Ureter (tissue), 1 donor: ENCODE results near the gene USP30. TPM values are rescaled to one million over a fixed set of nuclear protein-coding genes. Genes with fewer than 3 reads are reported as not detected.
"Not testable (repeated sequence)": the region's sequence is repeated elsewhere in the genome, so short reads cannot be mapped to it uniquely, and the experiment has no call there.

Source experiments
- DNase-seq: peaks from one replicate; pipeline ENCODE4 v3.0.0-alpha.2; 2020; ENCODE audit warnings: low spot score
- total RNA-seq: library from RNA; stranded (reverse); gene quantifications from one replicate; pipeline ENCODE4 v1.2.4, GENCODE V29; 2023
- donor health status: DM: yes; HTN: yes; CAD: no.

USP30 gene
- total RNA-seq, 1 donor from 2014 or later = 10.6 TPM

DNA sequence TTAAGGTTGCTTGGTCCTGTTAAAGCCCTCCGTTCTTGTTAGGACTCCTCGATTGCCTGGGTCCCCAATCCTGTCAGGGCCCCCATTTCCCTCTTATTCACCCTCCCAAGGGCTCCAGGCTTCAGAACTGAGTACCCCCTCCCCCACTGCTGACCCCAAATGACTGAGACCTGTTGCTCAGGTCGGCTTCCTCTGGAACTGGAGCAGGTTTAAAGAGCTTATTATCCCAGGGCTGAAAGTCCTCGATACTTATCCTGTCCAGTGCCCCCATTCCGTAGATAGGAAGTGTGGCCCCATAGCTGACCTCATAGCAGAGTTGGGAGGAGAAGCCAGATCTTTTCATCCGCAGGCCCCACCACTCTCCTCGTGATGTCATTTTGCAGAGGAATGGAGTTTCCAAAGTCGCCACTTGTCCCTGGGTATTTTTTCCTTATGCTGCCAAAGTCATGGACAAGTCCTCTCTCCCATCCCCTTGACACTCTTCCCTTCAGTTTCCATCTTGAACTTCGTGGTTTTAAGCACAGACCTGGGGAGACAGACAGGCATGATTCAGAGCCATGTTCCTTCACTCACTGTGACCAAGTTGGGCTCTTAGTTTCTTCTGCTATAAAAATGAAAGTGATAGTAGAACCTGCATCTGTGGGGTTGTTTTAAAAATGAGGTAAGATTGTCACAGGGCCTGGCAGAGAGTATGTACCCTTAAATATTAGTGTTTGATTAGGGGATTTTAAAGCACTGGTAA, 1.2 kb downstream of the USP30 start:
- no peak for DNase-seq

DNA sequence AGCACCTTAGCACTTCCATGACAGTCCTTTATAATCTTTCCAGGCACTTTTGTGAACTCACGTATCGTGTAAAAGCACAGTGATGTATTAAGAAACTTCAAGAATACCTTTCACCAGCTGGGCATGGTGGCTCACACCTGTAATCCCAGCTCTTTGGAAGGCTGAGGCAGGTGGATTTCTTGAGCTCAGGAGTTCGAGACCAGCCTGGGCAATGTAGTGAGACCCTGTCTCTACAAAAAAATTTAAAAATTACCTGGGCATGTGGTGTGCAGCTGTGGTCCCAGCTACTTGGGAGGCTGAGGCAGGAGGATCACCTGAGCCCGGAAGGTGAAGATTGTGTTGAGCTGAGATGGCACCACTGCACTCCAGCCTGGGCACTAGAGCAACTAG, 1.7 kb downstream of the USP30 start:
- DNase-seq = not testable (repeated sequence)

DNA sequence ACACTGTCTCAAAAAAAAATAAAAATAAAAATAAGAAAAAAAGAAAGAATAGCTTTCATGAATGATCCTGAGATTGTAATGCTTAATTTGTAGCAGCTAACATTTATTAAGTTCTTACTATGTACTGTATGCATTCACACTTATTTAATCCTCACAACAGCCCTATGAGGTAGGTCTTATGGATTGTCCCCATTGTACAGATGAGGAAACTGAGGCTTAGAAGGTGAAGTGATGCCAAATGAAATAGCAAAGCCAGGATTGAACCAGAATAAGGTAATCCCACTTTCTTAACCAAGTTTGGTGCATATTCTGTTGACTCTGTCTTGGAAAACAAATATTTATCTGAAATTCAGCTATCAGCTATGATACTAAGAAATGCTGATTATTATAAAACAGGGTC, 2.1 kb downstream of the USP30 start:
- no peak for DNase-seq

DNA sequence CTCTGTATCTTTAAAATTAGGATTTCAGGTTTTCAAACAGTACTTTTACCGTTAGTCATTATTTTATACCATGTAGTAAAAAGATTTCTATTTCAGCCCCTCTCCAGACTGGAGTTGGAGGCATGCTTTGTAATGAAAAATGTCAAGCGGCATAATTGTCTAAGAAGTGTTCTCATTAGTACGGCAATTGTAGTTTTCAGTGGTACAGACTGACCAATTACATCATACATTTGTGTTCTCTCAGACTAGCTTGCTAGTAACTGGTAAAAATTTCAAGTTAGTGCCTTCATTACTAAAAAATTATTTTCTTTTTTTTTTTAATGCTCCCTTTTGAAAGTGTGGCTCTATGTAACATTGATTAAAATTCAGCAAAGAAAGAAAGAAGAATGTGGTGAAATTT, 4.5 kb downstream of the USP30 start:
- no peak for DNase-seq

DNA sequence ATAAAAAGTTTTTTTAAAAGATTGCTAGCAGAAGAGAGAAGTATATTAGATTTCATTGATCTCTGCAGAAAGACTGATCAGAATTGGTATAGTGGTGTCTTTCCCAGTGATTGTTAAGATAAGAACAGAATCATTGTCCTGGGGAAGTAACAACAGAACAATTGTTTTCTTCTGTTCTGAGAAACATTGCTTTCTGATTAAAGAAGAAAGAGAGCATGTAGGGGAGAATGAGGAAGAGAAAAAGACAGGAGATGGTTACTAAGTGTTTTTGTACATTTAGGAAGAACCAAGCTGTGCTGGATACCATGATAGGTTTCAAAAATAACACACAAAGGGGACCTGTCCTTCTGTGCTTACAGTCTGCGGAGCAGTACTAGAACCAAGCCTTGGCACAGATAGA, 5.0 kb downstream of the USP30 start:
- DNase-seq = no peak

DNA sequence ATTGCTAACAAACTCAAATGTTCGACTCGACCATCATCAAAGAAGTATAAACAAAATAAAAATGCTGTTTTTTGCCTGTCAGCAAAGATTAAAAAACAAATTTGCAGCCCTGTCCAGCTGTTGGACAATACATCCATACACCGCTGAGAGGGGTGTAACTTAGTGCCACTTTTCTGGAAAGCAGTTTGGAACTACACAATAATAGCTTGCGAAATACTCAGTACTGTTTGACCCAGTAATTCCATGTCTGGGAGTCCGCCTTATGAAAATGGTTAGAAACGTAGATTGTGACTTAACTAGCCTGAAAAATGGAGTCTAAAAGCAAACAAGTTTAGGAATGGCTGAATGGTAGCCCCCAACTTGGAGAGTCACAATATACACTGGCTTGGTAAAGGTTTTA, 6.4 kb downstream of the USP30 start:
- no peak for DNase-seq

DNA sequence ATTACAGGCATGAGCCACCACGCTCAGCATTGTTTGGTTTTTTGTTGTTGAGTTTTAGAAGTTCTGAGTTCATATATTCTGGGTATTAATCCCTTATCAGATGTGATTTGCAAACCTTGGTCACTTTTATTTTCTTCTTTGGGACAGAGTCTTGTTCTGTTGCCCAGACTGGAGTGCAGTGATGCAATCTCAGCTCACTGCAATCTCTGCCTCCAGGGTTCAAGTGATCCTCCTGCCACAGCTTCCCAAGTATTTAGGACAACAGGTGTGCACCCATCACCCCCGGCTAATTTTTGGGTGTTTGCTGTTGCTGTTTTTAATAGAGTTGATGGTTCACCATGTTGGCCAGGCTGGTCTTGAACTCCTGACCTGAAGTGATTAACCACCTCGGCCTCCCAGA, 11.8 kb downstream of the USP30 start:
- DNase-seq = no peak

DNA sequence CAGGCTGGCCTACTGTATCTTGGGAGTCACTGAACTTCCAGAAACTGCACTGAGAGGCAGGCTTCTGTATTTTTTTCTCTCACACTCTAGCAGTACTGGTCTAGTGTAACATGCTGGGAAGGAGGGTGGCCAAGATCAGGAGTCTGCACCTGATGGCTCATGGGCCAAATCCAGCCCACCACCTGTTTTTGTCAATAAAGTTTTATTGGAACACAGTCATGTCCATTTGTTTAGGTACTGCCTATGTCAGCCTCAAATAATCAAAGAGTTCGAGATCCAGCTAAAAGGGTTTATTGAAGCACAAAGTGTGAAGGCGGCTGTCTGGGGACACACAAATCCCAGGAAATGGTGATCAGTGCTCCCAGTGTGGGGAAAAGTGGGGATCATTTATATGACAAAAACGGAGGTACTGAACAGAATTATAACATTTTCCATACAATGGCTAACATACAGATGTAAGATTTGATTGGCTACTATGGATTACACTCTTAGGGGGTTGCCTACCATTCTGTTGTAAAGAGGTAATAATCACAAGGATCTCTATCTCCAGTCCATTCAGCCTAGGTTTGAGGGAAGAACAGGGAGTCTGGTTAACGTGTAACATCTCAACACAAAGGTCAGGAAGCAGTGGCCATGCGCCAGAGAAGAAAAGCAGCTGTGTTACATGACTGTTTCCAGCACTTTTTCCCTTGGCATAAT, 12.9 kb downstream of the USP30 start:
- DNase-seq = no peak

DNA sequence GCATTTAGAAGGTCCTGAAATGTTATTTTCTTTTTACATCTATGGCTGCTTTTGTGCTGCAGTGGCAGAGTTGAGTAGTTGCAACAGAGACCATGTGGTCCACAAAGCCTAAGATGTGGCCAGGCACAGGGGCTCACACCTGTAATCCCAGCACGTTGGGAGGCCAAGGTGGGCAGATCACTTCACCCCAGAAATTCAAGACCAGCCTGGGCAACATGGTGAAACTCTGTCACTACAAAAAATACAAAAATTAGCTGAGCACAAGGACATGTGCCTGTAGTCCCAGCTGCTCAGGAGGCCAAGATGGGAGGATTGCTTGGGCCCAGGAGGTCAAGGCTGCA, 13.4 kb downstream of the USP30 start:
- no peak for DNase-seq

DNA sequence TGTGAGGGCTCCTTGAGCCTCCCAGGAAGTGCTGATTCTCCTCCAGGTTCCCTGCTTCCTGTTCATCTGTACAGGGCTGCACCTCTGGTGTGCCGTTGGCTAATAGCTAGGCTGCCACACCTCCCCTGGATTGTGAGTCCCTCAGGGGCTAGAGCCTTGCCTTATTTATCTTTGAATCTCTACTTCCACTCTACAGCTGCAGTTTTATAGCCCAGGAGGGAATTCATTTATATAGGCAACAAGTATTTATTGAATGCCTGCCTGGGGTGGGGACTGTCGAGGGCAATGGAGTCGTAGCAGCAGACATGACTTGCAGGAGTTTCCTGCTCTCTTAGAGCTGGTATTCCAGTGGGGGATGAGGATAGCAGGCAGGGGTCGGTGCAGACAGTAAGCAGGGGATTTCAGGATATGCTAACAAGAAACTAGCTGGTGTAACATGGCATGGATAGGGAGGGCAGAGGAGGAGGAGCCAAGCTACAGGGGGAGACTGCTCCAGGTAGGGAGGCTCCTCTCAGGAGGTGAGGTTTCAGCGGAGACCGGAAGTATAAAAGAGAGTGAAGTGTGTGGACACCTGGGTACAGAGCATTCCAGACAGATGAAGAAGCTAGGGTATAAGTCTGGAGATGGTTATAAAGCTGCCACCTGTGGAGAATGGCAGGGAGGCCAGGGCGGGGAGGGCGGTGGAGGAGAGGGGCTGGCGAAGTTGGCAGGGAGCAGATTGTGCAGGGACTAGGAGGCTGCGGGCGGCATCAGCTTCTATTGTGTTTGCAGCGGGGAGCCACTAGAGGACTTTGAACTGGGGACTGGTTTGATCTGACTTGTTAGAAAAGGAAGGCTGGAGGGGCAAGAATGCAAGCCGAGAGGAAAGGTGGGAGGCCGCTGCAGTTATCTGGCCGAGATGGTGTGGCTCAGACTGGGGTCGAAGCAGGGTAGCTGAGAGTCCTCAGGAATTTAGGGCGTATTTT, 17.2 kb downstream of the USP30 start:
- no peak for DNase-seq

DNA sequence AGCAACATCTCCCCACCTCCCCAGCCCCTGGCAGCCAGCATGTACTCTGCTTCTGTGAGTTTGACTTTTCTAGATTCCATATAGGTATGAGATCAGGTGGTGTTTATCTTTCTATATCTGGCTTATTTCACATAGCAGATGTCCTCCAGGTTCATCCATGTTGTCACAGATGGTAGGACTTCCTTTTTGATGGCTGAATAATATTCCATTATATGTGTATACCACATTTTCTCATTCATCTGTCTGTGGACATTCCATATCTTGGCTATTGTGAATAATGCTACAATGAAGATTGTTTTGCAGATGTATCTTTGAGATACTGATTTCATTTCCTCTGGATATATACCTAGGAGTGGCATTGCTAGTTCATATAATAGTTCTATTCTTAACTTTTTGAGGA, 22.5 kb downstream of the USP30 start:
- no peak for DNase-seq

DNA sequence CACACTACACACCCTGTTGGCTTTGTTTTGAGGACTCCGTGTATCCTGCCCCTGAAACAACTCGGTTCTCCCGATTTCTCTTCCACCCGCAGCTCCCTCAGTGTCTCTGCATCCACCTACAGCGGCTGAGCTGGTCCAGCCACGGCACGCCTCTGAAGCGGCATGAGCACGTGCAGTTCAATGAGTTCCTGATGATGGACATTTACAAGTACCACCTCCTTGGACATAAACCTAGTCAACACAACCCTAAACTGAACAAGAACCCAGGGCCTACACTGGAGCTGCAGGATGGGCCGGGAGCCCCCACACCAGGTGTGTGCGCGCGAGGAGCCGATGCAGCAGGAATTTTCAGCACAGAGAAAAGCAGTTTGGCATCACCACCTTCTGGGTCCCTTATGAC, 30.4 kb downstream of the USP30 start:
- DNase-seq = no peak

DNA sequence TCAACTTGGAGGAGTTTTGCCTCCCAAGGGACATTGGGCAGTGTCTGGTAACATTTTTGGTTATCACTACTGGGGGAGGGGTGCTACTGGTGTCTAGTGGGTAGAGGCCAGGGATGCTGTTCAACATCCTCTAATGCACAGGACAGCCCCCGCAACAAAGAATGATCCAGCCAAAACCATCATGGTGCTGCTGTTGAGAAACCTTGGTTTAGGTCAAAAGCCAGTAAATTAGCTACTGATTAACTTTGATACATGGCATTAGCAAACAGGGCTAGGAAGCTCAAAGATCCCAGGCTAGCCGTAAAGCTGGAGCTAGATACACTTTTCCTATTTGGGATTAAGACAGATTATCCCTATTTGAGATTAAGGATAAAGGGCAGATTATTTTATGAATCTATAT, 32.0 kb downstream of the USP30 start:
- DNase-seq = no peak

DNA sequence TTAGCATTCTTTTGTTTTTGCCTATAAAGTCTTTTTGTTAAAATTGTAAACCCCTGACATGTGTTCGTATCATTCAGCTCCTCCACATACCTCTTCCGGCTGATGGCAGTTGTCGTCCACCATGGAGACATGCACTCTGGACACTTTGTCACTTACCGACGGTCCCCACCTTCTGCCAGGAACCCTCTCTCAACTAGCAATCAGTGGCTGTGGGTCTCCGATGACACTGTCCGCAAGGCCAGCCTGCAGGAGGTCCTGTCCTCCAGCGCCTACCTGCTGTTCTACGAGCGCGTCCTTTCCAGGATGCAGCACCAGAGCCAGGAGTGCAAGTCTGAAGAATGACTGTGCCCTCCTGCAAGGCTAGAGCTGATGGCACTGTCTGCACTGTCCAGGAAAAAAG, 33.2 kb downstream of the USP30 start:
- no peak for DNase-seq

DNA sequence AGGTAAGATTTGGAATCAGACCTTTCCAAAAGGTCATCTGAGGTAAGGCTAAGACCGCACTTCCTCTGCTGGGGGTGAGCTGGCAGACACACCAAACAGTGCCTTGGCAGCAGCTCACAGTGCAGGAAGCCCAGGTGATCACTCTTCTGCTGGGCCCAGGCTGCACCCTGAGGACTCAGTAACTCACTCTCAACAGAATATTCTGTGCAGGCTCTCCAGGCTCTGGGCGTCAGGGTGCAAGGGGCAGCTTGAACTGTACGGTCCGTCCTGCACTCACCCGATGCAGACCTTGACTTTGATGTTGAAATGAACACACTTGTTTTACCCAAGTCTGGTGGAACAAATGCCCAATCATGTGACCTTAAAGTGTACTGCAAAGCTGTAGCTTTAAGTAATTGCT, 34.9 kb downstream of the USP30 start:
- DNase-seq = no peak

DNA sequence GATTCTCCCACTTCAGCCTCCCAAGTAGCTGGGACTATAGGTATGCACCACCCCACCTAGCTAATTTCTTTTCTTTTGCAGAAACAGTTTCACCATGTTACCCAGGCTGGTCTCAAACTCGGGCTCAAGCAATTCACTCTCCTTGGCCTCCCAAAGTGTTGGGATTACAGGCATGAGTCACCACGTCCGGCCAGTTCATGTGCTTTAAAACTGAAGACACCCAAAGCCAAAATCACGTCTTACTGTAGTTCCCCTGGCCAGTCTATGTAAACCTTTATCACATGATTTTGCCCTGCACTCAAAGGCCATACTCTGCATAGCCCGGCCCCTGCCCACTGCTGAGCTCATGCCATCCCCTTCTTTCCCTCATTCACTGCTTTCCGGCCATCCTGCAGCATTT, 36.4 kb downstream of the USP30 start:
- no peak for DNase-seq

DNA sequence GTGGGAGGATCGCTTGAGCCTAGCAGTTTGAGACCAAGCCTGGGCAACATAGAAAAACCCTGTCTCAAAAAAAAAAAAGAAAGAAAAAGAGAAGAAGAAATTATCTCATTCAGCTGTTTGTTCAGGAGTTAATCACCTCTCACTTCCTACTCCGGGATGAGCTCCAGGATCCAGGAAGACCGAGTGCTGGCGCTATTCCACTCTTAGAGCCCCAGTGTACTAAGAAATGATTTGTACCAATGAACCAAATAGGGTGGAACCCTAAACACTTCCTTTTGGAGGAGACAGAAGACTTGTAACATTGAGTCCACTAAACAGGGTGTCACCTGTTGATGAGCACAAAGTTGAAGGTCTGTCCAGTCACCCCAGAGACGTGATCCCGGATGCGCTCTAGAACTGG, 37.3 kb downstream of the USP30 start:
- DNase-seq = no peak

DNA sequence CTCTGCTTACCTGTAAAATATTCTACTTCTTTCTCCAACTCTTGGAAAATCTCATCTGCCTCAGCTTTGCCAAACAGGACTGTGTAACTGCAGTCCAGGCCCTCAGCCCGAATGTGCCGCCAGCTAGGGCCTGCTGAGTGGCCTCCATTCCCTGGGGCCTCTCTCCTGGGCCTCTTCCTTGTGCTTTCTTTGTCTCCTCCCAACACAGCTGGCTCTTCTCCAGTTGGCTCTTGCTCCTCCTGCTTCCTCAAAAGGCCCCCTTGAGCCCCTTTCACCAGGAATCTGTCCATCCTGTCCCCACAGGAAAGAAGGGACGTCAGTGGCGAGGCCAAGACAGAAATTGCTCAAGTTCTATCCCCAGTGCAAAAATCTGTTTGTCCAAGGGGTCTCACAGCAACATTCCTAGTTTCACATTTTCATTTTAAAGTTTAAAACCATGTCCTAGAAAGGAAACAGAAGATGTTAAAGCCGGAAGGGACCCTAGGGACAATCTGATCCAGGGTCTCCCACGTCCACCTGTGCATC, 40.2 kb downstream of the USP30 start:
- DNase-seq = no peak

DNA sequence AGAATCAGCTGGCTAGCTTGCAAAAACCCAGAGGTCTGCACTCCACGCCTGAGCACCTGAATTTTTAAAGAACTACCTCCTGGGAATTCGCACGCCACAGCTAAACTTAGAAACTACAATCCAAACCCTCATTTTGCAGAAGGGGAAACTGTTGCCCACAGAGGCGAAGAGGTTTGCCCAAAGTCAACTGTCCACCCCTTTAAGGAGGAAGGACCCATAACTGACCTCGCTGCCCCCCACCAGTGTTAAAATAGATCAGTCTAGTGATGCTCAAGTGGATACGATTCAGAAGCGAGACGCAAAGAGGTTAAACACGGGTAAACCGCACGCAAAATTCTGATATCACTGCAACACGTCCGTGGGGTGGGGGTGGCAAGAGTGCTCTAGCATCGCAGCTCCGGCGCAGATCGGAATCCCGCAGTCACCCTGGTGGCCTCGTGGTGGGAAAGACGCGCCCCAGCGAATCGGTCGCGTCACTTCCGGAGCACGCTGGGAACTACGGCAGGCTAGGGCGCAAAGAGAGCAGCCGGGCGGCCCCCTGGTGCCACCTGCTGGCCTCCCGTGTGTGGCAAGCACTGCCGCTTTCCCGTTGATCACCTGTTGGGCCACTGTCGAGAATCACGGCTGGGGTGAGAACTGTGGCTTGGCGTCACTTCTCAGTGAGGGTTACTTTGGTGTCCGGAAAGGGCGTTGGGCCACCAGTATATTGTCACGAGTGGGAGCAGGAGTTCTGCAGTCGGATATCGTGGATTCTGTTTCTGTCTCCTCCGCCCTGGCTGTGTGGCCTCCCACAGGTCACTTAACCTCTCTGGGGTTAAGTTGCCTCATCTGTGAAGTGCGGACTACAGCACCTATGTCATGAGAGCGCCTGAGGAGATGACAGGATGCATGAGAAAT, 40.9 kb downstream of the USP30 start, which contains the start of gene ALKBH2:
Gene ALKBH2, minus strand, starts transcription at position 451 of the 897 bp plus-strand sequence. CDS start 686 bp downstream, outside the sequence.
- peak; percentile 94 for DNase-seq

DNA sequence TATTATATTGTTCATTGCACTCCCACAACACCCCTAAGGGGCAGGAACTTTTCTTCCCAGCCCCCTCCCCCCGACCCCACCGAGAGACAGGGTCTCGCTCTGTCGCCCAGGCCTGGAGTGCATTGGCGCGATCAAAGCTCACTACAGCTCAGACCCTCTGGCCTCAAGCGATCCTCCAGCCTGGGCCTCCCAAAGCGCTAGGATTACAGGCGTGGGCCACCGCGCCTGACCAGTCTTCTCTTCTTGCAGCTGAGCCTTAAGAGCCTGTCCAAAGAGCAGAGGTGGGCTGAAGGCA, 44.7 kb downstream of the USP30 start:
- DNase-seq = no peak

DNA sequence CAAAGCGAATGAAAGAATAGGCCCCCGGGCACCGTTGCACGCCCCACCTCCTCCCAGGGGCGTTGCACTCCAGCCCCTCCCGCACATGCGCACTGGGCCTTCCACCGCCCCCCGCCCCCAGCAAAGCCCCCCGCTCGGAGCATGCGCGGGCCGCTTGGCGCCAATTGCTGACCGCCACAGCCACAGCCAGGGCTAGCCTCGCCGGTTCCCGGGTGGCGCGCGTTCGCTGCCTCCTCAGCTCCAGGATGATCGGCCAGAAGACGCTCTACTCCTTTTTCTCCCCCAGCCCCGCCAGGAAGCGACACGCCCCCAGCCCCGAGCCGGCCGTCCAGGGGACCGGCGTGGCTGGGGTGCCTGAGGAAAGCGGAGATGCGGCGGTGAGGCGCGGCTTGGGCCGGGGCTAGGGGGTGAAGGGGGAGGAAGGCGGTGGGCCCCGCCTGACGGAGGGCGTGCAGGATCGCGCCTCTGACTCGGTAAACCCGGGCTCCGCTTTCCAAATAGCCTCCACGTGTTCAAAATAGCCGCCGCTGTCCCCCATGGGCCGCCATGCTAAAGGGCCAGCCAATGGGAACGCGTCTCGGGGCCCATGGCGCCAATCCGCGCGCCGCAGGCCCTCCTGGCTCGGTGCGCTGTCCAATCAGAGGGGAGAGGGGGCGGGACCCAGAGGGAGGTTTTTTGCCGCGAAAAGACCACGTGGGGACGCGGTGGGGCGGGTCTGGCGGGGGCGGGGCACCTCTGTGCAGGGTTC, 45.2 kb downstream of the USP30 start, which contains the start of gene UNG:
Gene UNG, plus strand, starts transcription at position 163 of the 748 bp plus-strand sequence. Its CDS starts 83 bp downstream, at position 246.
- peak; percentile 98 for DNase-seq
